ENCODE results near the gene MLH3. TPM values are rescaled to one million over a fixed set of nuclear protein-coding genes. Genes with fewer than 3 reads are reported as not detected.

MLH3 gene
- total and polyA plus RNA-seq, 2 of the 13 experiments (the other 11 are each of a cell fraction or from before 2014, with no cell fraction given): 14.4 to 24.8 TPM

DNA sequence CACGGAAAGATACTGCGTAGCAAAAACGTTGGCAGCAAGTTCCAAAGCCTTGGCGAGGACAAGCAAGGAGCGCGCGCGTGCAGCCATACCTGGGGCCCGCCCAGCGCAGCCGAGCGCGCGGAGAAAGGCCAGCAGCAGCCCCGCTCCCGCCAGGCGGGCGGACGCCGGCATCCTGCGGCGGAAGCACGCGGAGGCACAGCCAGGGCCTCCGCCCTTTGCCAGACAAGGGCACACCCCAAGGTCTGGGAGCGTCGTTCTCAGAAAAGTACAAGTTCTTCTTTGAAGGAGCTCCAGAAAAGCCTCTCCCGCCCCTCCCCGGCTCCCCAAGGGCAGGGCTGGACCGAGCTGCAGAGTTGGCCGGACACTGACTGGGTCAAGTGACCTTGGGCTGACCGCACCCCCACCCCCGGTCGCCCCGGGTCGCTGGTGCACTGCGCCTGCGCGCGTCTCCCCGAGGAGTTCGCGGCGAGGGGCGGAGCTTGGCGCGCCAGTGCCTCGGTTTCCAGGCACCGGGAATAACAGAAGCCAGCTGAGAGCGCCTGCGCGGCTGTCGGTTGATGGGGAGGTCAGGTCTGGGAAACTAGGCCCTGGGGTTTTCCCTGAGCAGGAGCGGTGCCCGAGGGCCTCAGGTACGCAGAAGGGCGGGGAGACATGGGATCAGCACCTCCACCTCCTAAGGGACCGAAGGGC lies 18.0 kb upstream of the MLH3 start, which contains the start of gene ZC2HC1C (continued):
- TF ChIP-seq HMGXB4 (CRISPR knock-in tag; IDR thresholded peaks at IDR 0.05; ENCODE audit: borderline replicate concordance in 1 of 2, low read depth in 1 of 2) (peak; percentile 47 to 65; a peak in 1 of 4 replicates), NR1H2 (CRISPR knock-in tag; IDR thresholded peaks at IDR 0.05; ENCODE audit: borderline replicate concordance, low read depth) (no peak), TERF1 (CRISPR knock-in tag; IDR thresholded peaks at IDR 0.05) (no peak), CENPT (CRISPR knock-in tag; IDR thresholded peaks at IDR 0.05; ENCODE audit: low read depth) (no peak), CREB1 (IDR thresholded peaks at IDR 0.05) (no peak), CREB1 (CRISPR knock-in tag; IDR thresholded peaks at IDR 0.05) (no peak), E2F5 (CRISPR knock-in tag; conservative IDR thresholded peaks at IDR 0.05) (peak; percentile 68; the same call in 1 of the 2 replicates), KDM2A (CRISPR knock-in tag; IDR thresholded peaks at IDR 0.05; ENCODE audit: borderline replicate concordance, low read depth) (peak; percentile 44; the same call in 1 of the 2 replicates), ZBTB8A (CRISPR knock-in tag; IDR thresholded peaks at IDR 0.05; ENCODE audit: borderline replicate concordance, low read depth) (no peak), ZNF253 (CRISPR knock-in tag; IDR thresholded peaks at IDR 0.05; ENCODE audit: borderline replicate concordance) (peak; percentile 68; the same call in 1 of the 2 replicates), ZNF598 (CRISPR knock-in tag; IDR thresholded peaks at IDR 0.05; ENCODE audit: borderline replicate concordance) (no peak), ZNF737 (CRISPR knock-in tag; IDR thresholded peaks at IDR 0.05; ENCODE audit: borderline replicate concordance) (no peak), NR3C1 (CRISPR knock-in tag; IDR thresholded peaks at IDR 0.05) (no peak), ZNF570 (CRISPR knock-in tag; IDR thresholded peaks at IDR 0.05; ENCODE audit: borderline replicate concordance) (no peak)
- TF ChIP-seq, protein P1, sequence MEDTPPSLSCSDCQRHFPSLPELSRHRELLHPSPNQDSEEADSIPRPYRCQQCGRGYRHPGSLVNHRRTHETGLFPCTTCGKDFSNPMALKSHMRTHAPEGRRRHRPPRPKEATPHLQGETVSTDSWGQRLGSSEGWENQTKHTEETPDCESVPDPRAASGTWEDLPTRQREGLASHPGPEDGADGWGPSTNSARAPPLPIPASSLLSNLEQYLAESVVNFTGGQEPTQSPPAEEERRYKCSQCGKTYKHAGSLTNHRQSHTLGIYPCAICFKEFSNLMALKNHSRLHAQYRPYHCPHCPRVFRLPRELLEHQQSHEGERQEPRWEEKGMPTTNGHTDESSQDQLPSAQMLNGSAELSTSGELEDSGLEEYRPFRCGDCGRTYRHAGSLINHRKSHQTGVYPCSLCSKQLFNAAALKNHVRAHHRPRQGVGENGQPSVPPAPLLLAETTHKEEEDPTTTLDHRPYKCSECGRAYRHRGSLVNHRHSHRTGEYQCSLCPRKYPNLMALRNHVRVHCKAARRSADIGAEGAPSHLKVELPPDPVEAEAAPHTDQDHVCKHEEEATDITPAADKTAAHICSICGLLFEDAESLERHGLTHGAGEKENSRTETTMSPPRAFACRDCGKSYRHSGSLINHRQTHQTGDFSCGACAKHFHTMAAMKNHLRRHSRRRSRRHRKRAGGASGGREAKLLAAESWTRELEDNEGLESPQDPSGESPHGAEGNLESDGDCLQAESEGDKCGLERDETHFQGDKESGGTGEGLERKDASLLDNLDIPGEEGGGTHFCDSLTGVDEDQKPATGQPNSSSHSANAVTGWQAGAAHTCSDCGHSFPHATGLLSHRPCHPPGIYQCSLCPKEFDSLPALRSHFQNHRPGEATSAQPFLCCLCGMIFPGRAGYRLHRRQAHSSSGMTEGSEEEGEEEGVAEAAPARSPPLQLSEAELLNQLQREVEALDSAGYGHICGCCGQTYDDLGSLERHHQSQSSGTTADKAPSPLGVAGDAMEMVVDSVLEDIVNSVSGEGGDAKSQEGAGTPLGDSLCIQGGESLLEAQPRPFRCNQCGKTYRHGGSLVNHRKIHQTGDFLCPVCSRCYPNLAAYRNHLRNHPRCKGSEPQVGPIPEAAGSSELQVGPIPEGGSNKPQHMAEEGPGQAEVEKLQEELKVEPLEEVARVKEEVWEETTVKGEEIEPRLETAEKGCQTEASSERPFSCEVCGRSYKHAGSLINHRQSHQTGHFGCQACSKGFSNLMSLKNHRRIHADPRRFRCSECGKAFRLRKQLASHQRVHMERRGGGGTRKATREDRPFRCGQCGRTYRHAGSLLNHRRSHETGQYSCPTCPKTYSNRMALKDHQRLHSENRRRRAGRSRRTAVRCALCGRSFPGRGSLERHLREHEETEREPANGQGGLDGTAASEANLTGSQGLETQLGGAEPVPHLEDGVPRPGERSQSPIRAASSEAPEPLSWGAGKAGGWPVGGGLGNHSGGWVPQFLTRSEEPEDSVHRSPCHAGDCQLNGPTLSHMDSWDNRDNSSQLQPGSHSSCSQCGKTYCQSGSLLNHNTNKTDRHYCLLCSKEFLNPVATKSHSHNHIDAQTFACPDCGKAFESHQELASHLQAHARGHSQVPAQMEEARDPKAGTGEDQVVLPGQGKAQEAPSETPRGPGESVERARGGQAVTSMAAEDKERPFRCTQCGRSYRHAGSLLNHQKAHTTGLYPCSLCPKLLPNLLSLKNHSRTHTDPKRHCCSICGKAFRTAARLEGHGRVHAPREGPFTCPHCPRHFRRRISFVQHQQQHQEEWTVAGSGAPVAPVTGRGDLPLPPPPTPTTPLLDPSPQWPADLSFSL (CRISPR knock-in tag; IDR thresholded peaks at IDR 0.05): no peak
- TF ChIP-seq, protein P2, sequence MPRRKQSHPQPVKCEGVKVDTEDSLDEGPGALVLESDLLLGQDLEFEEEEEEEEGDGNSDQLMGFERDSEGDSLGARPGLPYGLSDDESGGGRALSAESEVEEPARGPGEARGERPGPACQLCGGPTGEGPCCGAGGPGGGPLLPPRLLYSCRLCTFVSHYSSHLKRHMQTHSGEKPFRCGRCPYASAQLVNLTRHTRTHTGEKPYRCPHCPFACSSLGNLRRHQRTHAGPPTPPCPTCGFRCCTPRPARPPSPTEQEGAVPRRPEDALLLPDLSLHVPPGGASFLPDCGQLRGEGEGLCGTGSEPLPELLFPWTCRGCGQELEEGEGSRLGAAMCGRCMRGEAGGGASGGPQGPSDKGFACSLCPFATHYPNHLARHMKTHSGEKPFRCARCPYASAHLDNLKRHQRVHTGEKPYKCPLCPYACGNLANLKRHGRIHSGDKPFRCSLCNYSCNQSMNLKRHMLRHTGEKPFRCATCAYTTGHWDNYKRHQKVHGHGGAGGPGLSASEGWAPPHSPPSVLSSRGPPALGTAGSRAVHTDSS (CRISPR knock-in tag; conservative IDR thresholded peaks at IDR 0.05): 0 out of 2 replicates have a peak, but pooled peaks have one; percentile 39

All from HepG2 (cell line).